ENCODE results near the gene HDAC7.

The HDAC7 gene

DNA sequence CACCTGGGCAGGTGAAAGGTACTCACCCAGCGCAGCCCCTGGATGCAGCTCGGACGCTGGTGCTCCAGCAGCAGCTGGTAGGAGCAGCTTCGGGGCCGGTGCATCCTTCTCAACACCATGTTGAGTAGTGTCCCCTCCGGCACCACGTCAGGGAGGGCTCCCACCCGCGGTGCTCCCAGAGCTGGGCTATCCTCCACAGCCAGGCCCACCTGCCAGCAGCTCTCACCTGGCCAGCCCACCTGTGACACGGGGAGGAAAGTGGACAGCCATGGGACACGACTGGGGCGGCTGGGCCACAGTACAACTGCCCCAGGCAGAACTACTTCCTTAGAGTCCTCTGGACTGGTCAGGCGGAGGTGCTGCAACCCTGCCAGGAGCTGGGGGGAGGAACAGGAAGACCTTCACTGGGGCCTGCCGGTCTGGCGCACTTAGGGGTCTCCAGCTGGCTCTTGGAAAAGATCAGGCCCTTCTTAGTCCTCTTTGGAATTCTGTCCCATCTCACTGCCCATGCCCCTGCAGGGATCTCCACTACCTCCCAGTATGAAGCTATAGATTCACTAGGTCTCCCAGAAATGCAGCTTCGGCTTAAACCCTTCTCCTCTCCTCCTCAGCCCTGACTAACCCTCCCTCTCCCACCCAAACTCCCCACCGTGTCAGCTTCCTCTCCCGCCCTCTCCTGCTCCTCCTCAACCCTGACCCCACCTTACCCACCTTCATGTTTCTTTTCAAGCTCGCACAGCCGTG, 61.7 kb downstream of the HDAC7 start:
- DNase-seq = no peak

DNA sequence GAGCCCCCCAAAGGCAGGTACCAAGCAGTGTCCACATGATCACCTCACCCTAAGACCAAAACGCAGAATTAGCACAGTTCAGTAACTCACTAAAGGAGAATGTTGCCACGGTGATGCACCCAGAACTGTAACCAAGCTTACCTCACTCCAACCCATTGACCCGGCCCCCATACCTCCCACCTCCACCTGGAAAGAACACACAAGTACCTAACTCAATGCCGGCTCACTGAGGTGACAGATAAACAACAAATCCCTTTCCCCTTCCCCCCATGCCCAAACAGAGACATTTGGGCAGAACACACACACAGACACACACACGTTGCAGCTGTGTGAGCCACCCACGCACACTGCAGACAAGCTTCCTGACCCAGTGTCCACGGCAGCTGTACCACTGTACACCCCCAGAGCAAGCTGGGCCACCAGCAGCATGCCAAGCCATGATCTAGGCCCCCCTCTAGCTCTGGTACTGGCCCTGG, 62.3 kb downstream of the HDAC7 start:
- no peak for DNase-seq

- DNase-seq = no peak
Measured at GRCh38 chr12:47755655-47756562, 63.8 kb downstream of the HDAC7 start.

DNA sequence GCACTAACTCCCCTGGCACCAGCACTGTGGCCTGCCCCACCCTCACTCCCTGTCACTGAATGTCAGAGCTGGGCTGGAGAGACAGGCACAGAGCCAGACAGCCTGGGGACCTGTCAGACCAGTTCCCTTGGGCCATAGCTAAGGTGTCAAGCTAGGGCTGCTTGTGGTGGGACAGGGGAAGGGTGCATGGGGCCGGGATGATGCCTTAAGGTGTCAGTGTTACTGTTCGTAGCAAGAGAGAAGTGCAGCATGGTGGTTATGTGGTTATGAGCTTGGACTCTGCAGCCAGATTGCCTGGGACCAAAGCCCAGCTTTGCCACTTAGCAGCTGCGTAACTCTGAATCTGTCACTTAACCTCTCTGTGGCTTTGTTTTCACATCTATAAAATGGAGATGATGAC, 64.8 kb downstream of the HDAC7 start:
- DNase-seq = no peak

DNA sequence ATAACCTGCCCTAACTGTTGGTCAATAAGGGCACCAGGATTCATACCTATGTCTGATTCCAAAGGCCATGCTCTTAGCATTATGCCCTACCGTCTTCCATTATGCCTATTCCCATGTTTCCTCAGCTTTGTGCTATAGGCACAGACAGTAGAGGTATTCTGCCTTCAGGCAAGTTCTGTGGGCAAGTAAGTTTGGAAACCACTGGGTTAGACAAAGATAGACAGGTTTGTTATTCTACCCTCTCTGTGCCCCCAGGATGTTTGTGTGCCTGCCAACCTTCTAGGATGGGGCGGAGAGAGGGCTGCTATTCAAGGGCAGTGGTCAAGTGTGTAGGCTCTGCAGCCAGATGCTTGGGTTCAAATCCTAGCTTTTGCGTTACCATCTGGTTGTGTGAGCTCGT, 65.6 kb downstream of the HDAC7 start:
- no peak for DNase-seq

GRCh38 chr12:47753021-47754001, 66.4 kb downstream of the HDAC7 start:
- no peak for DNase-seq

GRCh38 chr12:47752552-47752951, 67.2 kb downstream of the HDAC7 start:
- no peak for DNase-seq

DNA sequence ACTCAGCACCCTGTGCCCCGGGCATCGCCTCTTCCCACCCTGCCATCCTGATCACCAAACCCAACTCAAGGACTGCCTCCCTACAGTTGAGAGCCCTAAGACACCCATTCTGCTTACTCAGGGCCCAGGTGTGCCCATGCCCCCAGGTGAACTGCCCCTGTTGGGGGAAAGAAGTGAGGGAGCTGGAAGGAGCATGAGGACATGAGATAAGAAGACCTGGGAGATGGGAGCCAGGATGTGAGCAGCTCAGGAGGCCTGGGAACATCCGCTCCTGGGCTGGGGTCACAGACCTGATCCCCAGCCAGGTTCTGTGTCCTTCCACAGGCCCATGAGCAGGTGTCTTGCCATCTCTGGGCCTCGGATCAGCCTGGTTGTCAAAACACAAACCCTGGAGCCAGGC, 67.6 kb downstream of the HDAC7 start:
- DNase-seq = no peak

GRCh38 chr12:47751561-47751960, 68.1 kb downstream of the HDAC7 start:
- DNase-seq = no peak

GRCh38 chr12:47750916-47751470, 68.7 kb downstream of the HDAC7 start:
- DNase-seq = no peak

DNA sequence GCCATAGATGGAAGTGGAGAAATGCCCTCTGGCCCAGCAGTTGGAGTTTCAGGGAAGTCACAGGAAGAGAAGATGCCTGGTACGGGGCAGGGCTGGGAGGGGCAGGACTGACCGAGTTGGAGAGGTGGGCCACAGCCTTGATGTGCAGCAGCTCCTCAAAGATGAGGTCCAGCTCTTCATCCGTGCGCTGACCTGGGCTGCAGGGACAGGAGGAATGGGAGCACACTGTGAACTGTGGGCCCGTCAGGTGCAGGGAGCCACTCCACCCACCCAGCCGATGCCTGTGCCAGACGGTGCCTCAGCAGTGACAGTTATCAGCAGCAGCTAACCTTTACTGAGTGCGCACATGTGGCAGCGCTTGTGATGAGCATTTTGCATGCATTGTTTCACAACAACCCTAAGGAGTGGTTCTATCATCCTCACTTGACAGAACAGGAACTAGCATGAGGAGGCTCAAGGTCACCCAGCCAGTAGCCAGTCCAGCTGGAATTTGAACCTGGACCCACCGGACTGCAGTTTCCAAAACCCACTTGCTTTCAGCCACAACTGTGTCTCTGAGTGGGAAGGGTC, 69.4 kb downstream of the HDAC7 start:
- peak in 1 of 2 experiments; percentile 19 for DNase-seq

- no peak for DNase-seq
Measured at GRCh38 chr12:47748899-47749298, 70.8 kb downstream of the HDAC7 start.

- no peak for DNase-seq
Measured at GRCh38 chr12:47748507-47748828, 71.2 kb downstream of the HDAC7 start.

DNA sequence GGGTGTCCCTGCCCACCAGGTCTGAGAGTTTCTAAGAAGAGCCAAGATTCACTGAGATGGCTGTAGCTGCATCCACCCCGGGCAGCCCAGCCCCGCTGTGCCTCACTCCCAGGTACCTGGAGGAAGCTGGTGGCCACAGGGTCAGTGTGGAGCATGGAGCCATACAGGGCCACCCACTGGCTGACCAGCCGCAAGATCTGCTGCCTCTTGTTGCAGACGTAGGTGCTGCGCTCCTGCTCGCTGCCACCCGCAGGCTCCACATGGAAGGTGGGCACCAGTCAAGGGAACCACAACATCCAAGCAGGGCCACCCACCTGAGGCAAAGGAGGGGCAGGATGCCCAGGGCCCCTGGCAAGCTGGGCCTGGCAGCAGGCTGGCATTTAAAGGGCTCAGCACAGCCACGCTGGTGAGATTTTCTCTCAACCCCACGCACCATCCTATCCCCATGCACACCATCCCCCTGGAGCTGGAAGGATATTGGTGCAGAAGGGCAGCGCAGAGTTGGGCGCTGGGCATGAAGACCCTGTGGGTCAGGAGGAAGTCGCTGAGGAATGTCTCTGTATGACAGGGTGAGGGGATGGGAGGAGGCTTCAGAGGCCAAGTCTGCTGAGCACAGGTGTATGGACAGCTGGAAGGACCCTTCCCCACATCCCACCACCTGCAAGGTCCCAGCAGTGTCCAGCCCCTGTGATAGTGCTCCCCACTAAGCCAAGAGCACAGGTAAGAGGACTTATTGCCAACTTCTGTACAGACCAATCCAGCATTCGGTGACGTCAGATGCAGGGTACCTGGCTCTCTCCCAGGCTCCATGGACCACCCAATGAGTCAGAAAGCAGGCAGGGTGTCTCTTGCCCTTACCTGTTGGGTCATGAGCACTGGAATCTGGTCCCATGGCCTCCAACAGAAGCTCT, 71.9 kb downstream of the HDAC7 start:
- no peak for DNase-seq

- no peak for DNase-seq
Measured at GRCh38 chr12:47747126-47747525, 72.6 kb downstream of the HDAC7 start.

DNA sequence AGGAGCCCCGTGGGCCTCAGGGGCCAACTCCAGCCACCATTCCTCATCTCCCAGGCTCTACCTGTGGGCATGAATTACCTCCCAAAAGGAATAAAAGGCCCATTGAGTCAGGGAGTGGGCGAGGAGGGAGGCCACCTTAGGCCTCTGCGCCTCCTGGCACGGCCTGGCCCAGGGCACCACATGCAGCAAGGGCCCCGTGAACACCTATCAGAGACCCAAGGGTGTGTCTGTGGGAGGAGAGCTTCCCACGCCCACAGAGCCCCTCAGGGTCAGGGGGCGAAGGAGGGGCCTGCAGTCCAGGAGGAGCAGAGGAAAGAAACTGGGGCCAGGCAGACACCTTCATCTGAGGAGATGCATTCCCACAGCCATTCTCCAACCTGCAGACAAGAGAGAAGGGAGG, 73.2 kb downstream of the HDAC7 start:
- no peak for DNase-seq

DNA sequence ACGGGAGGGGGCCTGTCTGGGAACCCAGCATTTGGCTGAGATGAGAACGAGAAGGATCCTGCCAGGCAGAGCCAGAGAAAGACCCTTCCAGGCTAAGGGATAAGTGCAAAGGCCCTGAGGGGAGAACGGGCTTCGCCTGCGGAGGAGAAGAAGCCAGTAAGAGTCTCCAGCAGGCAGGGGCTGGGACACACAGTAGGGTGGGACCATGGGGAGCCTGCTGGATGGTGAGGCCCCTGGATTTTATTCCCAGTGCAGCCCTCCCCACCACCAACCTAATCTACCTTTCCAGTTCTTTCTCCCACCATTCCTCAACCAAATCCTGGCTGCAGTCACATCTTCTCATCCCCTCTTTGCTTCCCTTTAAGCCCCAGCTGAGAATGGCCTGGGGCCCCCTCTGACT, 73.6 kb downstream of the HDAC7 start:
- no peak for DNase-seq

DNA sequence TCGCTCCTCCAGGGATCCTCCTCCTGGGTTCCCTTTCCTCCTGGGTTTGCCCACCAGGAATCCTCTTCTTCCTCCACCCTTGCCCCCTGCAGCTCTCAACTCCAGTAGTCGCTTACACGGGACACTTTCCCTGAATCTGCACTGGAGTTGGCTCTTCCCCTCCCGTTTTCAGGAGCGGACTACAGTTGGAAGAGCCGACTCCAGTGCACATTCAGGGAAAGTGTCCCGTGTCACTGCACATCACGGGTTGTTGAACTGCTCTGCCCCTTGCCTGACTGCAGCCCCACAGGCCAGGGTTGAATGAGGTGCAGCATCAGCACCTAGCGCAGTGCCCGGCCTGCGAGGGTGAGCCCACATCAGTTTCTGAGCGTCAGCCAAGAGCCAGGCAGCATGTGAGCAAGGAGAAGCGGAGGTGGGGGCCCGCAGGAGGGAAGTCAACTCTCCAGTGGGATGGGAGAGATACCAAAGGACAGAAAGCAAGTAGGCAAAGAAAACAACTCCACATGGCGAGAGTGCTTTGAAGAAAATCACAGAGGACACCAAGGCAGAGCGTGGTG, 74.1 kb downstream of the HDAC7 start:
- DNase-seq = no peak

DNA sequence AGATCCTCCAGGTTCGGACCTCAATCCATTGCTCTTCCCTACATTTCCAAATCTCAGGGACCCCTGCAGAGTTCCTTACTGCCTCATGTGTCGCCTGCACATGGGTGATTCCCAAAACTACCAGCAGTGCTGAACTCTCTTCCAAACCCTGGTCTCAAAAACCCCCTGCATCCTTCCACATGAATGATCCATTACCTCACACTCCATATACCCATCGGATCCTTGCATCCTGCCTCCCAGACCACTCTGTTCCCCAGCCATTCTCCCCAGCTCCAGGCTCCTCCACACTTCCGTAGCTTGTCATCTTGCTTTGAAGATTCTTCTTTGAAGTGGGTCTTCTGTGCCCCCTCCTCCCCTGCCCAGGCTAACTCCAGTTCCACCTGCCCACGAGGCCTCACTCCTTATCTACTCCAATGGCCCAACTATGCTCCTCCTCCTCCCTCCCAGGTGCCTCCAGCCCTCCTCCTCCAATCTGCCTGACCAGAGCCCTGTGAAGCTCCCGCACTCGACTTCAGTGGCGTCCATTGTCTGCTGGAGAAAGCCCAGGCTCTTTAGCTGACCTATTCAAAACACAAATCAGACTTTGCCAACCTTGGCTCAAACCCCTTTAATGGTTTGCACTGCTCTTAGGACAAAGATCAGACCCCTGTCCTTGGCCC, 74.8 kb downstream of the HDAC7 start:
- no peak for DNase-seq

DNA sequence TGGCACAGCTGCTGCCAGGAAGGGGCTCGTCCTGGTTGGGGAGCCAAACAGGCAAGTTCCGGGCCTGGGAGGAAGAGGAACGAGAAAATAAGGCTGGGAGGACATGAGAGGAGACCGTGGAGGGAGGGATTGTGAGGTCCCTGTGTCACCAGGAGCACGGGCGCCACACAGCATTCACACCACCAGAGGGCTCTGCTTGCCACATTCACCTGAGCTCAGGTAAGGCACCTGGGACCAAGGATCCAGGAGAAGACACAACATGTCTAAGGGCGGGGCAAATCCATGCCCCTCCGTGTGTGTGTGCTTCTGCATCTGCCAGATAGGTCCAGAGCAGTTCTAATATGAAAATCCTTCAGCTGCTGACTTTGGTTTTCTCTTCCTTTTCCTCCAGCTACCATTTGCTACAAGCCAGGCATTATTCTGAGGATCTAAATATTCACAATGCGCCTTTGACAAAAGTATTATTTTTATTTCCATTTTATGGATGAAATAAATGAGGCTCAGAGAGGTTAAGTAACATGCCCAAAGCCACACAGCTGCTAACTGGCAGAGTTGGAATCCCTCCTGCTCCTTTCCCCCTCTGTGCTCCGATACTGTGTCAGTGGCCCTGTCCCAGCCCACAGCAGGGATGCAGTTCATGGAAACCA, 75.6 kb downstream of the HDAC7 start:
- no peak for DNase-seq

All from AML-193 (cell line).